Adrenal gland (tissue), 12 donors: ENCODE results near the gene RPEL1. TPM values are rescaled to one million over a fixed set of nuclear protein-coding genes. Genes with fewer than 3 reads are reported as not detected.

ENCODE experiments used
- DNase-seq, 7 donors: peaks; one replicate each; pipeline ENCODE4 v3.0.0-alpha.2; 2019 to 2020
- H3K27ac ChIP-seq, 5 donors: fragments of 200-600 bp; sonication (generic) in 4 of 5; 1 replicate in 3 of 5; 2 replicates in 2 of 5; pipeline versions ENCODE4 v1.5.1 to v1.8.0; 2016 to 2020; ENCODE audit warnings: mild to moderate bottlenecking in 1 of 5
- H3K27me3 ChIP-seq: fragments of 200-600 bp; 2 replicates; pipeline ENCODE4 v1.8.0; 2021
- H3K36me3 ChIP-seq, 2 donors: fragments of 200-600 bp; replicated peaks in 1 of 2; 1 replicate in 1 of 2; 2 replicates in 1 of 2; pipeline versions ENCODE4 v1.5.1 to v1.8.0; 2018 to 2022
- H3K4me1 ChIP-seq, 2 donors: fragments of 200-600 bp; replicated peaks in 1 of 2; 1 replicate in 1 of 2; 2 replicates in 1 of 2; pipeline versions ENCODE4 v1.5.1 to v1.8.0; 2018 to 2021
- H3K4me3 ChIP-seq, 4 donors: fragments of 200-600 bp; sonication (generic) in 3 of 4; one replicate each; pipeline ENCODE4 v1.5.1; 2016 to 2018
- H3K9me3 ChIP-seq, 3 donors: fragments of 200-600 bp; sonication (generic) in 1 of 3; replicated peaks in 1 of 3; 1 replicate in 2 of 3; 2 replicates in 1 of 3; pipeline versions ENCODE4 v1.5.1 to v1.8.0; 2016 to 2021
- CTCF ChIP-seq, 6 experiments: fragments of 450-650 bp in 4 of 6; fragments of 200-600 bp in 2 of 6; sonication (generic) in 1 of 6; IDR thresholded peaks; 1 replicate in 5 of 6; 2 replicates in 1 of 6; pipeline versions ENCODE4 v1.5.1 to v1.8.0; 2016 to 2021; ENCODE audit warnings: antibody characterized with exemption in 6 of 6, mild to moderate bottlenecking in 2 of 6, moderate library complexity in 1 of 6
- POLR2A ChIP-seq, 2 donors: fragments of 450-650 bp; IDR thresholded peaks; one replicate each; pipeline ENCODE4 v1.6.1; 2017; ENCODE audit warnings: antibody characterized with exemption in 2 of 2, mild to moderate bottlenecking in 2 of 2, moderate library complexity in 1 of 2
- WGBS, 4 donors: extraction: QIAGEN DNeasy Blood & Tissue Kit in 2 of 4; methylation state at CpG; one replicate each; pipeline versions ENCODE4 v1.1.5 to v1.1.7; 2013 to 2017; 5-methylcytosine and 5-hydroxymethylcytosine counted together
- intact Hi-C, 2 donors: fragments of 100-400 bp; cut with DNase I; formaldehyde crosslinking; loops; one replicate each; pipeline versions ENCODE4 v1.14.1 to v1.15.0; 2022 to 2023
- polyA plus RNA-seq, 3 donors: library from polyadenylated mRNA; stranded (reverse); fragments of 200-250 nt in 2 of 3; fragments of 350-450 nt in 1 of 3; fragmentation: Illumina TruSeq in 1 of 3; extraction: RNeasy Lipid Tissue Mini Kit (QIAGEN cat#74804) in 1 of 3; gene quantifications; one replicate each; pipeline ENCODE4 v1.2.3, GENCODE V29; 2013 to 2014
- total RNA-seq, 9 donors: library from RNA; depleted of rRNA in 4 of 9; stranded (reverse); fragments of >200 nt in 4 of 9; fragments of 120-200 nt in 1 of 9; fragmentation: NEBNext Ultra II Directional in 1 of 9; extraction: Animal tissue kit (Norgen Biotek cat#: 25700) in 1 of 9; gene quantifications; one replicate each; pipeline versions ENCODE4 v1.1.0 to v1.2.4, GENCODE V29; 2013 to 2023
- donor health status: healthy with polysubstance abuse.
- donor health status: Bipolar disorder and iron deficiency.
- donor health status: DM: yes; HTN: yes; CAD: no.
- donor health status: DM: no; HTN: no; CAD: no.
- donor health status: DM: no; HTN: no; CAD: no.
- donor health status: DM: yes; HTN: yes; CAD: no.

Gene RPEL1
- total and polyA plus RNA-seq, 12 donors: 0.09 to 0.11 TPM; not detected in 10

- Histone ChIP-seq H3K36me3 (no peaks in the 10 kb centered on the region), H3K9me3 (no peaks in the 10 kb centered on the region)
- no peak for DNase-seq
Observed at GRCh38 chr10:103276251-103276895, 30.7 kb downstream of the RPEL1 start.

DNA sequence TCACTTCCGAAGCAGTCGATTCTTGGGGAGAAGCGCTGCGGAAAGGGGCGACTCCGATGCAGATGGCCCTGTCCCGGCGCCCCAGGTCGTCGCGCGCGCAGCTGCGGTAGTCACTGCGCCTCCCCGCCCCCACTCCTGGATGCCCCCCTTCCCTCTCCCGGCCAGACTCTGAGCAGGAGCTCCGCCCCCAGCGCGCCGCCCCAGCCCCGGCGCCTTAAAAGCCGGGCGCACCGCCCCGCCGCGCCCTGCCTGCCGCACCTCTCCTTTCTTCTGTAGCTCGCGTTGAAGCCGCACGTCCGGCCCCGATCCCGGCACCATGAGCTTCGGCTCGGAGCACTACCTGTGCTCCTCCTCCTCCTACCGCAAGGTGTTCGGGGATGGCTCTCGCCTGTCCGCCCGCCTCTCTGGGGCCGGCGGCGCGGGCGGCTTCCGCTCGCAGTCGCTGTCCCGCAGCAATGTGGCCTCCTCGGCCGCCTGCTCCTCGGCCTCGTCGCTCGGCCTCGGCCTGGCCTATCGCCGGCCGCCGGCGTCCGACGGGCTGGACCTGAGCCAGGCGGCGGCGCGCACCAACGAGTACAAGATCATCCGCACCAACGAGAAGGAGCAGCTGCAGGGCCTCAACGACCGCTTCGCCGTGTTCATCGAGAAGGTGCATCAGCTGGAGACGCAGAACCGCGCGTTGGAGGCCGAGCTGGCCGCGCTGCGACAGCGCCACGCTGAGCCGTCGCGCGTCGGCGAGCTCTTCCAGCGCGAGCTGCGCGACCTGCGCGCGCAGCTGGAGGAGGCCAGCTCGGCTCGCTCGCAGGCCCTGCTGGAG, 31.4 kb downstream of the RPEL1 start, which contains the start of gene INA:
TSS of gene INA (plus strand) at position 243 of the 817 bp plus-strand sequence. CDS start at position 317, 74 bp downstream.
- H3K4me3 ChIP-seq: peak within 1 kb of the TSS in 1 of 4 donors; percentile 40
- 0 to 2% (median 1%) methylated on average over 16 to 105 of the region's 105 CpGs; no CpG with 5 or more reads in 1 of the 4 donors for WGBS, 4 donors
- DNase-seq: peak in 3 of 7 donors; percentile 12 to 80 (median 45)
- no peaks in the 10 kb centered on the region for H3K9me3 ChIP-seq
- no peaks in the 10 kb centered on the region for H3K36me3 ChIP-seq
- no peak for TF ChIP-seq CTCF (IDR thresholded peaks at IDR 0.05)
- TF ChIP-seq POLR2A (IDR thresholded peaks at IDR 0.05): peak in 1 of 2 donors; percentile 51
- H3K27me3 ChIP-seq: peaks cover 25% of the 10 kb centered on the region
- peaks cover 8 to 20% of the 10 kb centered on the region in 2 donors for H3K4me1 ChIP-seq
- intact Hi-C loops: no loop called here
- H3K27ac ChIP-seq: peak within 1 kb of the TSS in 1 of 5 donors; percentile 32

More at GRCh38 chr10:103276251-103276895, 30.7 kb downstream of the RPEL1 start:
- H3K4me3 ChIP-seq: peak overlapping the region in 1 of 4 donors; percentile 40
- peak overlapping the region in 1 of 5 donors; percentile 32 for H3K27ac ChIP-seq
- intact Hi-C loops: no loop called here
- H3K4me1 ChIP-seq: peaks cover 8 to 20% of the 10 kb centered on the region in 2 donors
- 27 to 40% (median 29%) methylated on average over 13 to 21 of the region's 21 CpGs for WGBS, 4 donors
- peaks cover 25% of the 10 kb centered on the region for H3K27me3 ChIP-seq
- TF ChIP-seq CTCF (IDR thresholded peaks at IDR 0.05): no peak
- no peak for TF ChIP-seq POLR2A (IDR thresholded peaks at IDR 0.05)

GRCh38 chr10:103277713-103278536, 32.2 kb downstream of the RPEL1 start:
- Histone ChIP-seq H3K4me1 (peaks cover 8 to 20% of the 10 kb centered on the region in 2 donors), H3K9me3 (no peaks in the 10 kb centered on the region), H3K36me3 (no peaks in the 10 kb centered on the region), H3K27ac (no peak overlapping the region), H3K27me3 (peaks cover 25% of the 10 kb centered on the region), H3K4me3 (peak overlapping the region in 1 of 4 donors; percentile 40)
- no peak for DNase-seq
- TF ChIP-seq POLR2A (IDR thresholded peaks at IDR 0.05) (no peak), CTCF (IDR thresholded peaks at IDR 0.05) (no peak)
- intact Hi-C loops: no loop called here
- WGBS, 4 donors: 5 to 24% (median 6%) methylated on average over 12 to 76 of the region's 76 CpGs

DNA sequence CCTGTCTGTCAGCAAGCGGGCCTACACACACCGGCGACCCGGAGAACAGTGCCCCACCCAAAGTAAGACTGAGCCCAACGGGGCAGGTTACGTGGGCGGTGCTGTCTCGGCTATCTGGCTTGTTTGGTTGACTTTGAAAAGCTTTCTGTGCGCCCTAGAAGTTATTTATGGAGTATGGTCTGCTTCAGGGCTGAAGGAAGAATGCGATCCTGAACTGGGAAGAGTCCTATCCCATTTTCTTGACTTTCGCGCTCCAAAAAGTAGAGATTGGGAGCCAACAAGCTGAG, 32.8 kb downstream of the RPEL1 start:
- intact Hi-C loops: no loop called here
- peaks cover 25% of the 10 kb centered on the region for H3K27me3 ChIP-seq
- H3K27ac ChIP-seq: no peak overlapping the region
- TF ChIP-seq POLR2A (IDR thresholded peaks at IDR 0.05) (no peak), CTCF (IDR thresholded peaks at IDR 0.05) (no peak)
- no peaks in the 10 kb centered on the region for H3K36me3 ChIP-seq
- H3K9me3 ChIP-seq: no peaks in the 10 kb centered on the region
- DNase-seq: no peak
- peaks cover 8 to 16% of the 10 kb centered on the region in 2 donors for H3K4me1 ChIP-seq
- 24 to 29% (median 27%) methylated on average over 4 to 12 of the region's 12 CpGs for WGBS, 4 donors
- no peak overlapping the region for H3K4me3 ChIP-seq
